GM18858 (cell line): ENCODE measurements around the gene RGSL1.

Experiments
- ATAC-seq: cut with Tn5 transposase; IDR thresholded peaks from one replicate; pipeline ENCODE4 v1.9.1; 2021; ENCODE audit not compliant: unreplicated experiment

RGSL1 gene

GRCh38 chr1:182533896-182534295, 84.0 kb downstream of the RGSL1 start:
- ATAC-seq = no peak

GRCh38 chr1:182549346-182549745, 99.4 kb downstream of the RGSL1 start:
- no peak for ATAC-seq

DNA sequence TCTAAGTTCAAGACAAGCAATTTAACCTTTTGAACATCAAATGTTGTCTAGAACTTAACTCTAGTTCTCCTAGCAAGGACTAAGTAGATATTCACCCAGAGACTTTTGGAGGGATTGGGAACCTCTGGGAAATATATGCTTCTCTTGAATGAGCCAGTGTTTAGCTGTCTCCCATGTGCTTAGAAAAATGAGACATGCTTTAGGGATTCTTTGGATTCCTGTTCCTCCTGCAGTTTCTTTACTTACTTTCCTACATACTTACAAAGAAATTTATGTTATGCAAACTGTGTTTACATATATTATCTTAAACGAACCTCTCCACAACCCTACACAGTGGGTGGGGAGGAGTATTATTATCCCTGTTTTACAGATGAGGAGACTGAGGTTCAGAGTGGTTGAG, 99.9 kb downstream of the RGSL1 start:
- ATAC-seq = no peak

- no peak for ATAC-seq
Measured at GRCh38 chr1:182552527-182552926, 102.6 kb downstream of the RGSL1 start.

GRCh38 chr1:182555493-182555892, 105.5 kb downstream of the RGSL1 start:
- ATAC-seq = no peak

DNA sequence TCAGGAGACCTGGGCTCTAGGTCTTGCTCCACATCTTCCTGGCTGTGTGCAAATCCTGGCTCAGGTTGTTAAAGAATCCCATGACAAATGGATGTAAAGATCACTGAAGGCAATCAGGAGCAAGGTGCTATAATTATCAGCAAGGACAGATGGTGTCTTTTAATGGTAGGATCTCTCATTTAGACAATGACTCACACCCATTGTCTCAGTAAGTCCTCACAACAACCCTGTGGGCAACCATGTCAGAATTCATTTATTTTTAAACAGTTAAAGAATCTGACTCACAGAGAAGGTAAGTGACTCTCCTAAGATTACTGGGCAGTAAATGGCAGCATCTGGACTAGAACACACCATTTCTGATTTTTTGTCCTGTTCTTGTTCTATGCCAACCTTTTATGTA, 106.3 kb downstream of the RGSL1 start:
- no peak for ATAC-seq

DNA sequence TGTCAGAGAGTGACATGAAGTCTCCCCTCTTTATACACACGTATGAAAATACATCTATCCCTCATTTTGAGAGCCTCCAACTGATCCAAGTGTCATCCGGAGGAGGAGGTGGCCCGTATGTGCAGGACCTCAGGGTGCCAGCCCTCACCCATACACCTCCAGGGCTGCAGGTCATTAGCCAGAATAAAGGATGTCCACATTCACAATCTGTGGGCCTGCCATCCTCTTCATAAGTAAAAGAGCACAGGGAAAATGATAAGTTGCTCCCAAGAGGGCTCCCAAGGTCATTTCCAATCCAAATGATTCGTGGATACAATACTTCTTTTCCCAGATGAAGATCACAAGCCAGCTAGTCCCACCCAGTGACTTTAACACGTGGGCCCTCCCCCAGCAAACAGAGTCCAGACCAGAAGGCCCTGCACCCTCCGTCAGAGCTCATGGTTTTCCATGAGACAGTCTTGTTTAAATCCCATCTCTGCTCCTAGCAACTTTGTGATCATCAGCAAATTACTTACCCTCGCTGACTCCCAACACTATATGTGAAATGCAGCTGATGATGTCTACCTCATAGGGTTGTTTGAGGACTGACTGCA, 110.5 kb downstream of the RGSL1 start:
- no peak for ATAC-seq

DNA sequence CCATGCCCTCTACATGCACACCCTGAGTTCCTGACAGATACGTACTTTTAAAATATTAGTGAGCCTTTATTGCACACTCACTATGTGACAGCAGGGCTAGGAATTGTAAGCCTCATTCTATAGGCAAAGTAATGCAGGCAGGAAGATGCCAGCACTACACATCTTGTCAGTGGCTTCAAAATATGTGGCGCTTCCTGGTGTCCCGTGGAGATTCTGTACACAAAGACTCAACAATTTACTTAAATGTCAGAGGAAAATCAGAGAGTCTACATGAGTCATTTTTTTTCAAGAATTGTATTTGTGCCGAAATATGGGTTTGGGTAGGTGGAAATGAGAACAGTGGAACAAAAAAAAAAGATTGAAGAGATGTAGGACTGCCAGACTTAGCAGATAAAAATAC, 111.5 kb downstream of the RGSL1 start:
- no peak for ATAC-seq

DNA sequence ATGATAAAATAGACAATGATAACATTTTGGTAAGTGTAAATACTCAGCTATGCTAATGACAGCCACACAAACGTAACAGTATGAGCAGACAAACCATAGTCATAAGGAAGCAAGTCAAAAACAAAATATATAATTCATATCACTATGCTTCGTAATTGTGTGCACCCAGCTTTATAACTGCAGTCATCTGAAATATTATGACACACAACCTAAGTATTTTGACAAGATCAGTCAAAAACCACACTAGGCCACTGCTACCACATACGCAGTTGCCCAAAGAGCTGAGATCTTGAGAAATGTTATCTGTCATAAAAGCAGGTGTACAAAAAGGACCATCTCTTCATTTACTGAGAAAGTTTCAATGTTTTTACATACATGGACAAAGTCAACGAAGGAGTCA, 113.1 kb downstream of the RGSL1 start:
- ATAC-seq = no peak

GRCh38 chr1:182564406-182565004, 114.6 kb downstream of the RGSL1 start:
- no peak for ATAC-seq

DNA sequence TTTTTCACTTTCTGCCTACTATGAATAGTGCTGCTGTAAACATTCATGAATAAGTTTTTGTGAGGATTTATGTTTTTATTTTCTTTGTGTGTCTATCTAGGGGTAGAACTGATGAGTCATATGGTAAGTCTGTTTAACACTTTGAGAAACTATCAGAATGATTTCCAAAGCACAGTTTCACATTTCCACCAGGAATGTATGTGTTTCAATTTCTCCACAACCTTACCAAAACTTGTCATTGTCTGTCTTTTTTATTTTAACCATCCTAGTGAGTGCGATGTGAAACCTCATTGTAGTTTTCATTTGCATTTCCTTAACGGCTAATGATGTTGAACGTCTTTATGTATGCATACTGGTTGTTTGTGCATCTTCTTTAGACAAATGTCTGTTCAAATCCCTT, 115.6 kb downstream of the RGSL1 start:
- ATAC-seq = no peak

DNA sequence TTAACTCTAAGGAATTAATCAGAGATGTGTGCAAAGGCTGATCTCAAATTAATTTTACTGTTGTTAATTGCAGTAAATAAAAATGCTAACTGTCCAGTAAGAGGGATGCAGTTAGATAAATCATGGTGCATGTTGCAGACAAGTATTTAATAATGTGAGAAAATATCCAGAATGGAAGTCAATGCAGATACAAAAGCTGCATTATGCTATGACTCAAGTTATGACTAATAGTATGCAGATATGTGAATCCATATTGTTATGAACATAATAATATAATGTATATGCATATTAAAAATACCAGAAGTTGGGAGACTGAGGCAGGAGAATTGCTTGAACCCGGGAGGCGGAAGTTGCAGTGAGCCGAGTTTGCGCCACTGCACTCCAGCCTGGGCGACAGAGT, 117.7 kb downstream of the RGSL1 start:
- ATAC-seq = no peak

DNA sequence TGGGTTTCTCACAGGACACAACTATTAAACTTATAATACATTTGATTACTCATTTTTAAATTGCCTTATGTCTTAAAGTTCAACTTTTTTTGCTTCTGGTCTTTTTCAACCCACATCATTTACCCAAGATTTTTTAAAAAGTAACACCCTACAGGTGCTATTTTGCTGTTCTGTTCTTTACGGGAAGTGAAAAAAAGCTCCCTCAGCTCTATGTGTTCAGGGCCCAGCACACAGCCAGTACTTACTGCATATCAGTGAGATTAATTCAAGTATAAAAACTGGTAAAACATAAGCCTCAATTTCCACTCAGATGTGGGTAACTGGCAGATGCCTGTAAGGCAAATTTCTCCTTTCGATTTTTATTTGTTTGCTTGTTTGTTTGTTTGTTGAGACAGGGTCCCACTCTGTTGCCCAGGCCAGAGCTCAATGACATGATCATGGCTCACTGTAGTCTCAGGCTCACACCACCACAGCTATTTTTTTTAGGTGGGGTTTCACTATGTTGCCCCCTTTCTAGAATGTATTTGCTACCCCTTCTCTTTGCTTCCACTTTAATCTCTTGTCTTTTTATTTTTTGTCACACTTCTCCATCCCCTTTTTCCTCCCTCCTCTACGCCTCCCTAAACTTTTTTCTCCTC, 118.8 kb downstream of the RGSL1 start:
- peak; percentile 40 for ATAC-seq

DNA sequence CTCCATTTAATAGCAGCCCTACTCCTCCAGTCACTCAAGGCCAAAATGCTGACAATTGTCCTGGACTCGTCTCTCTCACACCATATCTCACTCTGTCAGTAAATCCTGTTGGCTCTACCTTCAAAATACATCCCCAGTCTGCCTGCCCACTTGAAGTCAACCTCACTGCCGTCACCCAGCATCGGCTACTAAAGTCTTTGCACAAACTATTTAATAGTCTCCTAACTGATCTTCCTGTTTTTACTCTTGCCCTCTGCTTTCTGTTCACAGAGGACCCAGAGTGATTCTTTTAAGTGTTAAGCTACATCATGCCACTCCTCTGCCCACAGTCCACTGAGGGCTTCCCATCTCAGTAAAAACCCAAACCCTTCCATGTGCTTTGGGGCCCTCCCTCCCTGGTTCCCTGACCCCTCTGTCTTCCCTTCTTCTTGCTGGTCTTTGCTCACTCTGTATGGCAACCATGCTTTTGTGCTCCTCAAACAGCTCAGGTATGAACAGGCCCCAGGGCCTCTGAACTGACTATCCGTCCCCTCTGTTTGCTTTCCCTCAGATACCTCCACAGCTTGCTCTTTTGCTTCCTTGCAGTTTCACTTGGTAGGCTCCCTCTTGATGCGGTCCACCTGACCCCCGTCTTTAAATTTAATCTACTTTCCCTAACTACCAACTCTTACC, 120.1 kb downstream of the RGSL1 start:
- no peak for ATAC-seq

DNA sequence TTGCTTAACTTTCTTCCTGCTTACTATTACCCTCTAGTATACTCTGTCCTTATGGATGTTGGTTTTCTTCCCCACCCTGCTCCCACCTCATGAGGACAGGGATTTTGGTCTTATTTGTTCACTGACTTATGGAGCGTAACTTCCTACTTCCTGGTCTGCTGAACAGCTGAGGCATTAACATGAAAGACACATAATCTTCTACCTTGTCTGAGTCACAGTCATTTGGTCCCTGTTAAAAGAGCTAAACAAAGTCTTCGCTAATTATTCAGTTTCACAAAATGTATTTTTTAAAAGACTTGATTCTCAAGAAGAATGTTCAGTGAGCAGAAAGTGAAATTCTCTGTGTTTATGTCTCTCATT, 120.6 kb downstream of the RGSL1 start:
- no peak for ATAC-seq

GRCh38 chr1:182574156-182574555, 124.2 kb downstream of the RGSL1 start:
- ATAC-seq = no peak

GRCh38 chr1:182575540-182576149, 125.7 kb downstream of the RGSL1 start:
- no peak for ATAC-seq

DNA sequence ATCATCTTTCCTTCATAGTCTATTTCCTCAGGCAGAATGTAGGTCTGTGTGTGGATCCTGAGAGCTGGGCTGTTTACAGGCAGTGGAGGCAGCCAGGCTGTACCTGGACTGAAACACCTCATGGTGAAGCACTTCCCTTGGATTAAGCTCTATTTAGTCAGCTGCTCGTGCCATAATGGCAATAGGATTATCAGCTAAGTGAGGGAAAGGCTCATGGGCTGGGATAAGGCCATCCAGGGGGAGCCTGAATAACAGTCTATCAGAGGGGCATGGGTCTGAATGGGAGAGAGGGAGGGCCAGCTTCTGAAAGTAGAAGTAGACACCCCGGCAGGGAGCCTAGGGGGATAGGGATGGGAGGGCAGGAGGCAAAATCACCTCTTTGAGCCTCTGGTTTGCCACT, 130.8 kb downstream of the RGSL1 start:
- ATAC-seq = no peak

DNA sequence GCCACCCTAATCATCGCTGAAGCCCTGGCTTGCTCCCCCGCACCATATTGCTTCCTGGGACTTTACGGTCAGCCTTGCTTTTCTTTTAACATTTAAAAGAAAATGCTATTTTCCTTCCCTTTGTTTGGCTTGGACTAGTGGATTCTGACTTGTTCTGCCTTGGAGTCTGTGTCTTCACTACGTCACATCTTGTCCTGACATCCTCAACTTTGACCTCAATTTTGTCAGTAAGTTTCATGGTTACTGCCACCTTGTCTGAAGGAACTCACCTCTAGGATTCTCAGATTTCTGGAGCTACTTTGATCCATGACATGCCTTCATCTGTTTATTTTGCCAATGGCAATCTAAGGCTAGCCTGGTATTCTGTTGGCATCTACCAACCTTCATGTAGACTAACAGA, 134.8 kb downstream of the RGSL1 start:
- ATAC-seq = no peak

- ATAC-seq = no peak
Measured at GRCh38 chr1:182586380-182586779, 136.4 kb downstream of the RGSL1 start.

DNA sequence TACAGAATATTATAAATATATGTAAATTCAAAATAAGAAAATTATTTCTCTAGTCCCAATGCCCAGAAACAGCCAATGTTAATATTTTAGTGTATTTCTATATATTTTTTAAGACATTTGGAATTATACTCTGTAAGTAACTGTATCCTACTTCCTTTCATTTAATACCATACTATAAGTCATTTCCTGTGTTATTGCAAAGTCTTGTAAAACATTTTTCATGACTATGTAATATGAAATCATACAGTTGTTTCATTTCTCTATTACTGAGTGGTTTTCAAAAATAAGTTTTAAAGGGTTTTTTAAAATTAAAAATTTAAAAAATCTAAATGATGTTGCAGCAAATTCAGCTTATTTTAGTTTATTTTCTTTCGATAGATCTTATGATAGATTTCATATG, 137.1 kb downstream of the RGSL1 start:
- ATAC-seq = no peak
